GM23338 (cell line): ENCODE results near the gene FAM241A. TPM values are rescaled to one million over a fixed set of nuclear protein-coding genes. Genes with fewer than 3 reads are reported as not detected.

ENCODE experiments used
- ATAC-seq: fragments of 200-7000 bp; cut with Tn5 transposase; 3 replicates; pipeline ENCODE4 v1.9.1; 2020
- DNase-seq: peaks from one replicate; pipeline ENCODE4 v3.0.0-alpha.2; 2015; ENCODE audit warnings: low spot score
- H2AFZ ChIP-seq: fragments of 200-600 bp; sonication (generic); 2 replicates; pipeline ENCODE4 v1.8.0; 2016; ENCODE audit warnings: antibody characterized with exemption, mild to moderate bottlenecking, moderate library complexity
- H3F3A ChIP-seq: fragments of 200-600 bp; sonication (generic); replicated peaks from 2 replicates; pipeline ENCODE4 v1.8.0; 2017; ENCODE audit warnings: antibody characterized with exemption, mixed run types, low read depth
- H3K27ac ChIP-seq: fragments of 200-600 bp; sonication (generic); 2 replicates; pipeline ENCODE4 v1.6.1; 2016; ENCODE audit warnings: low read depth
- H3K27me3 ChIP-seq: fragments of 200-600 bp; sonication (generic); 2 replicates; pipeline ENCODE4 v1.8.0; 2016; ENCODE audit warnings: mild to moderate bottlenecking, mixed run types, moderate library complexity; ENCODE audit not compliant: insufficient read depth
- H3K36me3 ChIP-seq: fragments of 200-600 bp; sonication (generic); 2 replicates; pipeline ENCODE4 v1.8.0; 2016; ENCODE audit warnings: mild to moderate bottlenecking; ENCODE audit not compliant: insufficient read depth
- H3K4me1 ChIP-seq: fragments of 200-600 bp; sonication (generic); 2 replicates; pipeline ENCODE4 v1.8.0; 2016; ENCODE audit warnings: mild to moderate bottlenecking, moderate library complexity; ENCODE audit not compliant: insufficient read depth
- H3K4me2 ChIP-seq: fragments of 200-600 bp; sonication (generic); 2 replicates; pipeline ENCODE4 v1.7.1; 2017; ENCODE audit warnings: mixed run types
- H3K4me3 ChIP-seq: fragments of 200-600 bp; sonication (generic); 2 replicates; pipeline ENCODE4 v1.6.1; 2016; ENCODE audit warnings: mixed run types
- H3K79me2 ChIP-seq: fragments of 200-600 bp; sonication (generic); replicated peaks from 2 replicates; pipeline ENCODE4 v1.8.0; 2017; ENCODE audit warnings: mild to moderate bottlenecking; ENCODE audit not compliant: insufficient read depth
- H3K9me2 ChIP-seq: fragments of 200-600 bp; sonication (generic); 2 replicates; pipeline ENCODE4 v1.8.0; 2017; ENCODE audit not compliant: insufficient read depth
- H4K20me1 ChIP-seq: fragments of 200-600 bp; sonication (generic); replicated peaks from 2 replicates; pipeline ENCODE4 v1.8.0; 2017; ENCODE audit warnings: mild to moderate bottlenecking; ENCODE audit not compliant: insufficient read depth
- H3K27ac Mint-ChIP-seq: 2 replicates; pipeline ENCODE4 v1.8.0; 2020; ENCODE audit warnings: inconsistent platforms, mild to moderate bottlenecking, moderate library complexity, mixed read lengths
- H3K27me3 Mint-ChIP-seq: 3 replicates; pipeline ENCODE4 v1.8.0; 2022; ENCODE audit warnings: low read depth, mild to moderate bottlenecking, moderate library complexity, mixed read lengths, inconsistent platforms; ENCODE audit not compliant: insufficient read depth, poor library complexity
- H3K36me3 Mint-ChIP-seq: 3 replicates; pipeline ENCODE4 v1.8.0; 2021; ENCODE audit warnings: low read depth, mild to moderate bottlenecking, inconsistent platforms, moderate library complexity, mixed read lengths
- H3K4me1 Mint-ChIP-seq: 3 replicates; pipeline ENCODE4 v1.8.0; 2020; ENCODE audit warnings: mild to moderate bottlenecking, inconsistent platforms, mixed read lengths
- H3K4me3 Mint-ChIP-seq: 3 replicates; pipeline ENCODE4 v1.8.0; 2021; ENCODE audit warnings: moderate library complexity, mild to moderate bottlenecking, inconsistent platforms, mixed read lengths
- H3K9me3 Mint-ChIP-seq: 3 replicates; pipeline ENCODE4 v1.8.0; 2020; ENCODE audit warnings: moderate library complexity, mild to moderate bottlenecking, inconsistent platforms, mixed read lengths
- CREB1 ChIP-seq: fragments of 250-450 bp; sonication (Bioruptor Pico); IDR thresholded peaks from 2 replicates; pipeline ENCODE4 v1.5.0; 2020; ENCODE audit warnings: low read depth, mild to moderate bottlenecking, moderate library complexity
- EZH2 ChIP-seq: fragments of 200-600 bp; sonication (generic); IDR thresholded peaks from one replicate; pipeline ENCODE4 v1.8.0; 2017; ENCODE audit warnings: antibody characterized with exemption, mild to moderate bottlenecking, low read depth; ENCODE audit not compliant: unreplicated experiment
- EZH2phosphoT487 ChIP-seq: fragments of 200-600 bp; sonication (generic); IDR thresholded peaks from one replicate; pipeline ENCODE4 v1.8.1; 2018; ENCODE audit warnings: antibody characterized with exemption; ENCODE audit not compliant: unreplicated experiment
- NANOG ChIP-seq: IDR thresholded peaks from 2 replicates; pipeline ENCODE4 v1.6.1; 2016; ENCODE audit warnings: antibody characterized with exemption, borderline replicate concordance
- REST ChIP-seq: IDR thresholded peaks from one replicate; pipeline ENCODE4 v1.6.1; 2018; ENCODE audit warnings: antibody characterized with exemption; ENCODE audit not compliant: unreplicated experiment
- STAT1 ChIP-seq: IDR thresholded peaks from one replicate; pipeline ENCODE4 v1.6.1; 2016; ENCODE audit warnings: antibody characterized with exemption; ENCODE audit not compliant: unreplicated experiment
- ZNF114 ChIP-seq: fragments of 250-450 bp; sonication (Bioruptor Pico); IDR thresholded peaks from 2 replicates; pipeline ENCODE4 v1.5.0; 2020; ENCODE audit warnings: mild to moderate bottlenecking, moderate library complexity
- ZNF331 ChIP-seq: fragments of 250-450 bp; sonication (Bioruptor Pico); IDR thresholded peaks from 2 replicates; pipeline ENCODE4 v1.5.0; 2020; ENCODE audit warnings: low read depth, mild to moderate bottlenecking, moderate library complexity
- ZNF462 ChIP-seq: fragments of 250-450 bp; sonication (Bioruptor Pico); IDR thresholded peaks from 2 replicates; pipeline ENCODE4 v1.5.0; 2020; ENCODE audit warnings: mild to moderate bottlenecking, moderate library complexity
- polyA plus RNA-seq: library from polyadenylated mRNA; unstranded; fragments of >200 nt; fragmentation: Nextera tagmentation; extraction: Ambion mirVana; gene quantifications from 2 replicates; pipeline ENCODE4 v1.2.1, GENCODE V29; 2016
- total RNA-seq: library from RNA; depleted of rRNA; stranded (reverse); fragments of >200 nt; shearing (Covaris generic); gene quantifications from 2 replicates; pipeline ENCODE4 v1.2.3, GENCODE V29; 2014
- TF ChIP-seq, protein P1 (sequence below), 2 experiments: fragments of 200-600 bp in 1 of 2; sonication (generic) in 1 of 2; conservative IDR thresholded peaks; 2 replicates each; pipeline versions ENCODE4 v1.5.1 to v1.6.1; 2016 to 2017; ENCODE audit warnings: antibody characterized with exemption in 2 of 2, low read depth in 2 of 2, mild to moderate bottlenecking in 2 of 2, moderate library complexity in 1 of 2
- TF ChIP-seq, protein P2 (sequence below): IDR thresholded peaks from 2 replicates; pipeline ENCODE4 v1.6.1; 2016; ENCODE audit warnings: antibody characterized with exemption

Gene FAM241A
- total and polyA plus RNA-seq, 2 experiments from 2014 or later, result 0.58 to 0.63 TPM

DNA sequence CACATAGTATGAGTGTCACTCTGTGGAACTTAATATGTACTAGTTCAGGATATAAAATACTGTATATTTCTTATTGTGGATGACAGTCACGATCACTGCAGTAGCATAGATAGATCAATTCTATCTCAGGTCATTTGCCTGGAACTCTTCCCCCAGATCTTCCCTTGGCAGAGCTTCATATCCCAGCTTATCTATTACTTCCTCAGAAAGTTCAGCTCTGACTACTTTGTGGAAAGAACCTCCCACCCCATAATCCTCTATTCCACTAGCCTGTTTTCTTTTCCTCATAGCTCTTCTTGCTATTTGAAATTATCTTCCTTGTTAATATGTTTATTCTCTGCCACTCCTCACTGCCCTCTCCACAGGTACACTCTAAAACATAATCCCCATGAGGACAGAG, 10.9 kb downstream of the FAM241A start (continued):
- TF ChIP-seq, protein P1, sequence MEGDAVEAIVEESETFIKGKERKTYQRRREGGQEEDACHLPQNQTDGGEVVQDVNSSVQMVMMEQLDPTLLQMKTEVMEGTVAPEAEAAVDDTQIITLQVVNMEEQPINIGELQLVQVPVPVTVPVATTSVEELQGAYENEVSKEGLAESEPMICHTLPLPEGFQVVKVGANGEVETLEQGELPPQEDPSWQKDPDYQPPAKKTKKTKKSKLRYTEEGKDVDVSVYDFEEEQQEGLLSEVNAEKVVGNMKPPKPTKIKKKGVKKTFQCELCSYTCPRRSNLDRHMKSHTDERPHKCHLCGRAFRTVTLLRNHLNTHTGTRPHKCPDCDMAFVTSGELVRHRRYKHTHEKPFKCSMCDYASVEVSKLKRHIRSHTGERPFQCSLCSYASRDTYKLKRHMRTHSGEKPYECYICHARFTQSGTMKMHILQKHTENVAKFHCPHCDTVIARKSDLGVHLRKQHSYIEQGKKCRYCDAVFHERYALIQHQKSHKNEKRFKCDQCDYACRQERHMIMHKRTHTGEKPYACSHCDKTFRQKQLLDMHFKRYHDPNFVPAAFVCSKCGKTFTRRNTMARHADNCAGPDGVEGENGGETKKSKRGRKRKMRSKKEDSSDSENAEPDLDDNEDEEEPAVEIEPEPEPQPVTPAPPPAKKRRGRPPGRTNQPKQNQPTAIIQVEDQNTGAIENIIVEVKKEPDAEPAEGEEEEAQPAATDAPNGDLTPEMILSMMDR (conservative IDR thresholded peaks at IDR 0.05; ENCODE audit: low read depth in 2 of 2), result no peak
- no peak for TF ChIP-seq ZNF114 (CRISPR knock-in tag)
- TF ChIP-seq NANOG, result no peak
- no peak for TF ChIP-seq ZNF331 (CRISPR knock-in tag)
- TF ChIP-seq, protein P2, sequence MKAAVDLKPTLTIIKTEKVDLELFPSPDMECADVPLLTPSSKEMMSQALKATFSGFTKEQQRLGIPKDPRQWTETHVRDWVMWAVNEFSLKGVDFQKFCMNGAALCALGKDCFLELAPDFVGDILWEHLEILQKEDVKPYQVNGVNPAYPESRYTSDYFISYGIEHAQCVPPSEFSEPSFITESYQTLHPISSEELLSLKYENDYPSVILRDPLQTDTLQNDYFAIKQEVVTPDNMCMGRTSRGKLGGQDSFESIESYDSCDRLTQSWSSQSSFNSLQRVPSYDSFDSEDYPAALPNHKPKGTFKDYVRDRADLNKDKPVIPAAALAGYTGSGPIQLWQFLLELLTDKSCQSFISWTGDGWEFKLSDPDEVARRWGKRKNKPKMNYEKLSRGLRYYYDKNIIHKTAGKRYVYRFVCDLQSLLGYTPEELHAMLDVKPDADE, result no peak
- TF ChIP-seq CREB1 (CRISPR knock-in tag), result no peak
- TF ChIP-seq REST, result no peak
- no peak for TF ChIP-seq EZH2phosphoT487
- TF ChIP-seq STAT1, result no peak

DNA sequence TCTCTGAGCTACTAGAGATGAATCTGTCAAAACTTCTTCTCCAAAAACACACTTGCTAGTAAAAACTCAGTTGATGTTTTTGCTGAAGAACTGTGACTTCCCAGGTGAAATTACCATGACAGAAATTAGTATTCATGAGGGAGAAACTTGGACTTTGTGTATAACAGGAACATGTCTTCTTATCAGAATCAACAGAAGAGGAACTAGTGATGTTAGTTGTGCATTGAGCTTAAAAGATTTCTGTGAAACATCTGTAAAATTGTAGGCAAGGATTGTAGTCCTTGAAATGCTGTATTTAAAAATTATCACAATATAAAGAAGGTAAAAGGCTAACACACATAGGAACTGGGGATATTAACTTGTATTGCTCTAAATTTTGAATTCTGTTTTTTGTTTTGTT, 11.3 kb downstream of the FAM241A start:
- H3K4me2 ChIP-seq, result no peak overlapping the region
- no peaks in the 10 kb centered on the region for H3K36me3 ChIP-seq
- H3K4me1 ChIP-seq, result no peaks in the 10 kb centered on the region
- no peaks in the 10 kb centered on the region; the same call in 1 of the 2 replicates for H3K9me2 ChIP-seq
- H3K27ac Mint-ChIP-seq, result no peak overlapping the region
- H3K4me3 Mint-ChIP-seq, result no peak overlapping the region
- 0 out of 3 replicates have a peak, but pooled peaks cover 4% of the 10 kb centered on the region for H3K4me1 Mint-ChIP-seq
- DNase-seq (no peak), ATAC-seq (no peak)
- TF ChIP-seq STAT1 (no peak), NANOG (no peak), EZH2 (no peak), ZNF462 (CRISPR knock-in tag) (no peak), CREB1 (CRISPR knock-in tag) (no peak)
- TF ChIP-seq, protein P2, result no peak
- no peaks in the 10 kb centered on the region for H4K20me1 ChIP-seq
- H3K27me3 ChIP-seq, result no peaks in the 10 kb centered on the region
- H3K79me2 ChIP-seq, result no peaks in the 10 kb centered on the region
- no peak overlapping the region for H3K4me3 ChIP-seq
- no peaks in the 10 kb centered on the region for H3K27me3 Mint-ChIP-seq
- H3K27ac ChIP-seq, result no peak overlapping the region
- H2AFZ ChIP-seq, result no peak overlapping the region
- 0 out of 3 replicates have a peak, but pooled peaks cover 5% of the 10 kb centered on the region for H3K9me3 Mint-ChIP-seq
- H3K36me3 Mint-ChIP-seq, result no peaks in the 10 kb centered on the region
- no peaks in the 10 kb centered on the region for H3F3A ChIP-seq
